HepG2 (cell line): Measurements from ENCODE around the gene TLR9. TPM values are rescaled to one million over a fixed set of nuclear protein-coding genes. Genes with fewer than 3 reads are reported as not detected.

Experiments used
- FOXP1 ChIP-seq, 2 experiments: fragments of 450-650 bp in 1 of 2; IDR thresholded peaks; 2 replicates each; pipeline ENCODE4 v1.6.1; 2017 to 2018; ENCODE audit warnings: antibody characterized with exemption in 1 of 2
- HMG20B ChIP-seq: conservative IDR thresholded peaks from 2 replicates; pipeline ENCODE4 v1.6.1; 2016; ENCODE audit warnings: missing genetic modification reagents, missing compliant biosample characterization
- KIAA2018 ChIP-seq: sonication (generic); formaldehyde crosslinking; IDR thresholded peaks from 2 replicates; pipeline ENCODE4 v1.5.0; 2020; ENCODE audit warnings: mild to moderate bottlenecking, missing genetic modification reagents, borderline replicate concordance
- MEIS1 ChIP-seq: sonication (generic); formaldehyde crosslinking; IDR thresholded peaks from 2 replicates; pipeline ENCODE4 v1.9.0; 2021; ENCODE audit warnings: mild to moderate bottlenecking, missing genetic modification reagents, moderate library complexity, borderline replicate concordance
- NFIB ChIP-seq: sonication (generic); formaldehyde crosslinking; IDR thresholded peaks from 2 replicates; pipeline ENCODE4 v1.9.0; 2021; ENCODE audit warnings: missing genetic modification reagents, mild to moderate bottlenecking, borderline replicate concordance
- SMAD1 ChIP-seq: sonication (generic); formaldehyde crosslinking; IDR thresholded peaks from 2 replicates; pipeline ENCODE4 v1.4.0; 2020; ENCODE audit warnings: missing genetic modification reagents, low read depth, mild to moderate bottlenecking, borderline replicate concordance
- TAF15 ChIP-seq: fragments of 200-400 bp; formaldehyde crosslinking; IDR thresholded peaks from one replicate; pipeline ENCODE4 v1.6.1; 2018; ENCODE audit warnings: mild to moderate bottlenecking, low read depth, low read length; ENCODE audit not compliant: poor library complexity, severe bottlenecking
- TRAFD1 ChIP-seq: sonication (generic); formaldehyde crosslinking; IDR thresholded peaks from 2 replicates; pipeline ENCODE4 v1.5.1; 2020; ENCODE audit warnings: missing genetic modification reagents, mild to moderate bottlenecking, borderline replicate concordance
- ZFAT ChIP-seq: sonication (generic); formaldehyde crosslinking; conservative IDR thresholded peaks from 2 replicates; pipeline ENCODE4 v1.8.1; 2023; ENCODE audit warnings: missing genetic modification reagents, inconsistent platforms
- ZNF646 ChIP-seq: sonication (generic); formaldehyde crosslinking; IDR thresholded peaks from 2 replicates; pipeline ENCODE4 v1.9.0; 2021; ENCODE audit warnings: mild to moderate bottlenecking, missing genetic modification reagents
- polyA plus RNA-seq, 8 experiments: library from polyadenylated mRNA; depleted of rRNA in 3 of 8; stranded (reverse) in 7 of 8; unstranded in 1 of 8; fragments of >200 nt; fragmentation: Illumina TruSeq in 4 of 8; extraction: Trizol in 4 of 8; gene quantifications; 2 replicates each; pipeline versions ENCODE4 v1.2.1 to v1.2.3, GENCODE V29; 2011 to 2016; ENCODE audit warnings: low read depth in 4 of 8, missing spikeins in 1 of 8, mixed read lengths in 1 of 8; ENCODE audit not compliant: insufficient read depth in 1 of 8
- total RNA-seq, 5 experiments: library from RNA; depleted of rRNA; stranded (reverse); fragments of >200 nt; fragmentation: Illumina TruSeq; extraction: Trizol; gene quantifications; 2 replicates each; pipeline ENCODE4 v1.2.3, GENCODE V29; 2016; ENCODE audit warnings: low read depth in 1 of 5

Gene TLR9
- total and polyA plus RNA-seq, 2 of the 13 experiments (the other 11 are each of a cell fraction or from before 2014, with no cell fraction given), result not detected

GRCh38 chr3:52197842-52198625 lies 27.4 kb downstream of the TLR9 start, which contains the start of gene ALAS1 (continued):
- TF ChIP-seq KIAA2018 (no peak), ZNF646 (no peak), ZFAT (CRISPR knock-in tag) (no peak), NFIB (CRISPR knock-in tag) (no peak), MEIS1 (CRISPR knock-in tag) (peak; percentile 74; the same call in 1 of the 2 replicates), SMAD1 (peak; percentile 81; the same call in 1 of the 2 replicates), FOXP1 (IDR thresholded peaks at IDR 0.05) (no peak), FOXP1 (CRISPR knock-in tag; IDR thresholded peaks at IDR 0.05) (no peak), TAF15 (peak; percentile 77), HMG20B (CRISPR knock-in tag) (no peak), TRAFD1 (CRISPR knock-in tag) (no peak)
